CD4-positive, alpha-beta T cell treated with Interleukin-15 for 4 hours (primary cell): ENCODE measurements around the gene THG1L.
"Not testable (repeated sequence)": the region's sequence is repeated elsewhere in the genome, so short reads cannot be mapped to it uniquely, and the experiment has no call there.

Experiments
- DNase-seq: peaks from one replicate; pipeline ENCODE4 v3.0.0-alpha.2; 2020; ENCODE audit warnings: low spot score

THG1L gene

GRCh38 chr5:157727858-157728257 is 3.4 kb upstream of the THG1L start:
- not testable (repeated sequence) for DNase-seq

- DNase-seq: no peak
These were observed 1.4 kb upstream of the THG1L start for GRCh38 chr5:157729858-157730257.

- DNase-seq: no peak
These were observed 334 bp upstream of the THG1L start for GRCh38 chr5:157730900-157731271.

- DNase-seq: no peak
These were observed 902 bp downstream of the THG1L start for GRCh38 chr5:157732130-157732514.

- DNase-seq: no peak
These were observed 1.5 kb downstream of the THG1L start for GRCh38 chr5:157732596-157733262.

GRCh38 chr5:157734436-157734835 is 3.2 kb downstream of the THG1L start:
- no peak for DNase-seq

GRCh38 chr5:157735991-157736390 is 4.8 kb downstream of the THG1L start:
- no peak for DNase-seq

- DNase-seq: no peak
These were observed 8.4 kb downstream of the THG1L start for GRCh38 chr5:157739388-157740228.

- DNase-seq: peak; percentile 54
These were observed 9.0 kb downstream of the THG1L start for GRCh38 chr5:157740229-157740610.

GRCh38 chr5:157741131-157741530 is 9.9 kb downstream of the THG1L start:
- DNase-seq: no peak

- peak; percentile 88 for DNase-seq
These were observed 12.2 kb downstream of the THG1L start, which contains the start of gene LSM11 for GRCh38 chr5:157743163-157744050. Gene LSM11, plus strand, starts transcription at chr5:157743712. Its CDS starts 39 bp downstream, at chr5:157743751.

GRCh38 chr5:157744051-157745011 is 13.1 kb downstream of the THG1L start:
- DNase-seq: peak; percentile 4

- DNase-seq: no peak
These were observed 13.8 kb downstream of the THG1L start for GRCh38 chr5:157745041-157745456.

GRCh38 chr5:157747173-157747740 is 16.0 kb downstream of the THG1L start:
- no peak for DNase-seq

- no peak for DNase-seq
These were observed 16.8 kb downstream of the THG1L start for GRCh38 chr5:157747766-157748700.

GRCh38 chr5:157748760-157749461 is 17.7 kb downstream of the THG1L start:
- no peak for DNase-seq

GRCh38 chr5:157749462-157749799 is 18.2 kb downstream of the THG1L start:
- no peak for DNase-seq

GRCh38 chr5:157750320-157750719 is 19.1 kb downstream of the THG1L start:
- no peak for DNase-seq

- DNase-seq: no peak
These were observed 24.9 kb downstream of the THG1L start for GRCh38 chr5:157756122-157756521.
